ENCODE data around the gene ZRANB2. TPM values are rescaled to one million over a fixed set of nuclear protein-coding genes. Genes with fewer than 3 reads are reported as not detected.

ZRANB2 gene
- polyA plus RNA-seq, 1 donor from 2014 or later = 181 TPM

- no peak overlapping the region for H2AFZ ChIP-seq (ENCODE audit: low read depth, low read length)
- no peak overlapping the region for H3K4me3 ChIP-seq (ENCODE audit: low read length)
- no peaks in the 10 kb centered on the region for H3K9me3 ChIP-seq (ENCODE audit: low read length)
- H3K79me2 ChIP-seq (replicated peaks; ENCODE audit: insufficient read depth, low read length) = no peaks in the 10 kb centered on the region
- no peaks in the 10 kb centered on the region for H3K36me3 ChIP-seq (ENCODE audit: insufficient read depth, low read length)
- H3F3A ChIP-seq (ENCODE audit: insufficient read depth, low read length, poor library complexity, severe bottlenecking) = no peaks in the 10 kb centered on the region
- H3K9ac ChIP-seq (ENCODE audit: low read length) = no peak overlapping the region
- no peaks in the 10 kb centered on the region for H3K9me2 ChIP-seq (ENCODE audit: insufficient read depth, low read length)
- no peak overlapping the region for H3K27ac ChIP-seq (ENCODE audit: low read length)
- H4K20me1 ChIP-seq (ENCODE audit: insufficient read depth) = no peaks in the 10 kb centered on the region
- H3K27me3 ChIP-seq (ENCODE audit: insufficient read depth, low read depth, low read length) = no peaks in the 10 kb centered on the region
- no peak for TF ChIP-seq SMC3 (conservative IDR thresholded peaks at IDR 0.05; ENCODE audit: poor library complexity)
- TF ChIP-seq POLR2AphosphoS5 (IDR thresholded peaks at IDR 0.05) = no peak
- TF ChIP-seq EZH2 (IDR thresholded peaks at IDR 0.05; ENCODE audit: borderline replicate concordance, insufficient read depth, low read length, poor library complexity, severe bottlenecking) = no peak
- no peak for TF ChIP-seq TAF1 (IDR thresholded peaks at IDR 0.05; ENCODE audit: low read depth)
- TF ChIP-seq CTCF (IDR thresholded peaks at IDR 0.05; ENCODE audit: poor library complexity, severe bottlenecking) = no peak
- TF ChIP-seq REST (IDR thresholded peaks at IDR 0.05; ENCODE audit: borderline replicate concordance) = no peak
- no peak for TF ChIP-seq RAD21 (conservative IDR thresholded peaks at IDR 0.05)
- no peak for TF ChIP-seq MXI1 (conservative IDR thresholded peaks at IDR 0.05; ENCODE audit: poor library complexity, severe bottlenecking)
- TF ChIP-seq EP300 (conservative IDR thresholded peaks at IDR 0.05; ENCODE audit: poor library complexity, severe bottlenecking) = no peak
- H3K4me2 ChIP-seq (ENCODE audit: low read length) = no peak overlapping the region
These were observed 62.0 kb downstream of the ZRANB2 start for GRCh38 chr1:71018791-71019190.

GRCh38 chr1:71015745-71016144 is 65.1 kb downstream of the ZRANB2 start:
- TF ChIP-seq RAD21 (conservative IDR thresholded peaks at IDR 0.05) = no peak
- no peak for TF ChIP-seq CTCF (IDR thresholded peaks at IDR 0.05; ENCODE audit: poor library complexity, severe bottlenecking)
- TF ChIP-seq EP300 (conservative IDR thresholded peaks at IDR 0.05; ENCODE audit: poor library complexity, severe bottlenecking) = no peak
- TF ChIP-seq POLR2AphosphoS5 (IDR thresholded peaks at IDR 0.05) = no peak
- no peak for TF ChIP-seq SMC3 (conservative IDR thresholded peaks at IDR 0.05; ENCODE audit: poor library complexity)
- TF ChIP-seq EZH2 (IDR thresholded peaks at IDR 0.05; ENCODE audit: borderline replicate concordance, insufficient read depth, low read length, poor library complexity, severe bottlenecking) = no peak
- no peak for TF ChIP-seq REST (IDR thresholded peaks at IDR 0.05; ENCODE audit: borderline replicate concordance)
- H3K4me3 ChIP-seq (ENCODE audit: low read length) = no peak overlapping the region
- H2AFZ ChIP-seq (ENCODE audit: low read depth, low read length) = no peak overlapping the region
- no peak overlapping the region for H3K9ac ChIP-seq (ENCODE audit: low read length)
- H3K4me2 ChIP-seq (ENCODE audit: low read length) = no peak overlapping the region
- H3F3A ChIP-seq (ENCODE audit: insufficient read depth, low read length, poor library complexity, severe bottlenecking) = no peaks in the 10 kb centered on the region
- H4K20me1 ChIP-seq (ENCODE audit: insufficient read depth) = no peaks in the 10 kb centered on the region
- H3K9me3 ChIP-seq (ENCODE audit: low read length) = no peaks in the 10 kb centered on the region
- no peak overlapping the region for H3K27ac ChIP-seq (ENCODE audit: low read length)
- no peaks in the 10 kb centered on the region for H3K79me2 ChIP-seq (replicated peaks; ENCODE audit: insufficient read depth, low read length)
- no peaks in the 10 kb centered on the region for H3K36me3 ChIP-seq (ENCODE audit: insufficient read depth, low read length)
- no peaks in the 10 kb centered on the region for H3K9me2 ChIP-seq (ENCODE audit: insufficient read depth, low read length)
- H3K27me3 ChIP-seq (ENCODE audit: insufficient read depth, low read depth, low read length) = no peaks in the 10 kb centered on the region

Measured in neural cell (in vitro differentiated cells).